Neural cell (in vitro differentiated cells): ENCODE data around the gene HIVEP1.

Experiments used
- EZH2 ChIP-seq: fragments of 200-600, 300-800 bp; shearing (Covaris generic), sonication (generic); IDR thresholded peaks from 2 replicates; pipeline ENCODE4 v1.6.1; 2014; ENCODE audit warnings: antibody characterized with exemption, low read length, borderline replicate concordance, mild to moderate bottlenecking; ENCODE audit not compliant: insufficient read depth, poor library complexity, severe bottlenecking
- TF ChIP-seq, protein P1 (sequence below): fragments of 450-650 bp; IDR thresholded peaks from 2 replicates; pipeline ENCODE4 v1.5.1; 2014; ENCODE audit warnings: antibody characterized with exemption, mild to moderate bottlenecking, moderate library complexity; ENCODE audit not compliant: poor library complexity, severe bottlenecking

DNA sequence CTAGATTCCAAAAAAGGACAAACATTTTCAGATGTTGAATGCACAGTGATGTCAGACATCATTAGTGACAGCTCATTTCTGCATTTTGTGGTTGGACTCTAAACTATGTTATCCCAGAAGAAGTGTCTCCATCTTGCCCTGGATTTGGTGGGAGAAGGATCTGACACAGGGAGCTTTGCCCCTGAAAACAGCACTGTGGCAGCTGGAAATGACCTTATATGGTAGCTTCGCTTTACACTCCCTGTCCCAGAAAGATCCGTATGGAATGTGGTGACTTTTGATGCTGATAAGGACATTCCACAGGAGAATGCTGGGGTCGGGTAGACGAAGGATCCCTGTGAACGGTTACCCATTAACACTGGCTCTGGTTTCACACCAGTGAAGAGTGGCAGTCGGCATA, 190.9 kb downstream of the HIVEP1 start:
- TF ChIP-seq, protein P1, sequence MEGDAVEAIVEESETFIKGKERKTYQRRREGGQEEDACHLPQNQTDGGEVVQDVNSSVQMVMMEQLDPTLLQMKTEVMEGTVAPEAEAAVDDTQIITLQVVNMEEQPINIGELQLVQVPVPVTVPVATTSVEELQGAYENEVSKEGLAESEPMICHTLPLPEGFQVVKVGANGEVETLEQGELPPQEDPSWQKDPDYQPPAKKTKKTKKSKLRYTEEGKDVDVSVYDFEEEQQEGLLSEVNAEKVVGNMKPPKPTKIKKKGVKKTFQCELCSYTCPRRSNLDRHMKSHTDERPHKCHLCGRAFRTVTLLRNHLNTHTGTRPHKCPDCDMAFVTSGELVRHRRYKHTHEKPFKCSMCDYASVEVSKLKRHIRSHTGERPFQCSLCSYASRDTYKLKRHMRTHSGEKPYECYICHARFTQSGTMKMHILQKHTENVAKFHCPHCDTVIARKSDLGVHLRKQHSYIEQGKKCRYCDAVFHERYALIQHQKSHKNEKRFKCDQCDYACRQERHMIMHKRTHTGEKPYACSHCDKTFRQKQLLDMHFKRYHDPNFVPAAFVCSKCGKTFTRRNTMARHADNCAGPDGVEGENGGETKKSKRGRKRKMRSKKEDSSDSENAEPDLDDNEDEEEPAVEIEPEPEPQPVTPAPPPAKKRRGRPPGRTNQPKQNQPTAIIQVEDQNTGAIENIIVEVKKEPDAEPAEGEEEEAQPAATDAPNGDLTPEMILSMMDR, result no peak
- no peak for TF ChIP-seq EZH2
